ELR (cell line): ENCODE results near the gene MORN5.

Experiments
- DNase-seq: peaks from one replicate; pipeline ENCODE4 v3.0.0-alpha.2; 2015; ENCODE audit warnings: low read depth

MORN5 gene

GRCh38 chr9:122234022-122234748 is 74.5 kb downstream of the MORN5 start:
- no peak for DNase-seq

- peak; percentile 33 for DNase-seq
Observed at GRCh38 chr9:122236681-122237080, 77.0 kb downstream of the MORN5 start.

- no peak for DNase-seq
Observed at GRCh38 chr9:122239722-122240121, 80.0 kb downstream of the MORN5 start.

- DNase-seq: no peak
Observed at GRCh38 chr9:122244349-122244748, 84.6 kb downstream of the MORN5 start.

GRCh38 chr9:122246666-122247065 is 87.0 kb downstream of the MORN5 start:
- DNase-seq: no peak

GRCh38 chr9:122248448-122248865 is 88.7 kb downstream of the MORN5 start:
- DNase-seq: no peak
